Measurements from ENCODE around the gene CADM2. TPM values are rescaled to one million over a fixed set of nuclear protein-coding genes. Genes with fewer than 3 reads are reported as not detected.

The CADM2 gene
- total RNA-seq, 1 experiment from 2014 or later: not detected

GRCh38 chr3:85781806-85782205 lies 823.0 kb downstream of the CADM2 start:
- Mint-ChIP-seq H3K36me3 (ENCODE audit: insufficient read depth, unreplicated experiment) (no peaks in the 10 kb centered on the region), H3K27me3 (ENCODE audit: insufficient read depth, unreplicated experiment) (peaks cover 60% of the 10 kb centered on the region), H3K9me3 (ENCODE audit: unreplicated experiment) (no peaks in the 10 kb centered on the region), H3K4me1 (ENCODE audit: insufficient read depth, unreplicated experiment) (no peaks in the 10 kb centered on the region), H3K27ac (ENCODE audit: low read depth, unreplicated experiment) (no peak overlapping the region), H3K4me3 (ENCODE audit: unreplicated experiment) (no peak overlapping the region)
- no TSS peak for BruUV-seq (replicated peaks)
- DNase-seq (ENCODE audit: unreplicated experiment): no peak
- ChIA-PET CTCF (no interaction called here), POLR2A (no interaction called here)
- intact Hi-C loops (cut with micrococcal nuclease): no loop called here
- no peak for TF ChIP-seq CTCF (IDR thresholded peaks at IDR 0.05; ENCODE audit: unreplicated experiment)

- intact Hi-C loops (cut with micrococcal nuclease): no loop called here
These were observed 824.5 kb downstream of the CADM2 start for GRCh38 chr3:85783291-85783690.

GRCh38 chr3:85785766-85786165 lies 827.0 kb downstream of the CADM2 start:
- CTCF ChIA-PET: no interaction called here
- Mint-ChIP-seq H3K4me1 (ENCODE audit: insufficient read depth, unreplicated experiment) (no peaks in the 10 kb centered on the region), H3K36me3 (ENCODE audit: insufficient read depth, unreplicated experiment) (no peaks in the 10 kb centered on the region), H3K27ac (ENCODE audit: low read depth, unreplicated experiment) (no peak overlapping the region), H3K27me3 (ENCODE audit: insufficient read depth, unreplicated experiment) (peaks cover 32% of the 10 kb centered on the region), H3K4me3 (ENCODE audit: unreplicated experiment) (no peak overlapping the region), H3K9me3 (ENCODE audit: unreplicated experiment) (no peaks in the 10 kb centered on the region)
- intact Hi-C loops (cut with micrococcal nuclease): no loop called here
- TF ChIP-seq CTCF (IDR thresholded peaks at IDR 0.05; ENCODE audit: unreplicated experiment): no peak
- POLR2A ChIA-PET: no interaction called here
- DNase-seq (ENCODE audit: unreplicated experiment): no peak
- no TSS peak for BruUV-seq (replicated peaks)

More at GRCh38 chr3:85783291-85783690, 824.5 kb downstream of the CADM2 start:
- Mint-ChIP-seq H3K36me3 (ENCODE audit: insufficient read depth, unreplicated experiment) (no peaks in the 10 kb centered on the region), H3K4me1 (ENCODE audit: insufficient read depth, unreplicated experiment) (no peaks in the 10 kb centered on the region), H3K27ac (ENCODE audit: low read depth, unreplicated experiment) (no peak overlapping the region), H3K4me3 (ENCODE audit: unreplicated experiment) (no peak overlapping the region), H3K27me3 (ENCODE audit: insufficient read depth, unreplicated experiment) (peaks cover 47% of the 10 kb centered on the region), H3K9me3 (ENCODE audit: unreplicated experiment) (no peaks in the 10 kb centered on the region)
- no TSS peak for BruUV-seq (replicated peaks)
- ChIA-PET POLR2A (no interaction called here), CTCF (no interaction called here)
- TF ChIP-seq CTCF (IDR thresholded peaks at IDR 0.05; ENCODE audit: unreplicated experiment): no peak
- DNase-seq (ENCODE audit: unreplicated experiment): peak; percentile 4

- no TSS peak for BruUV-seq (replicated peaks)
- TF ChIP-seq CTCF (IDR thresholded peaks at IDR 0.05; ENCODE audit: unreplicated experiment): no peak
- Mint-ChIP-seq H3K4me1 (ENCODE audit: insufficient read depth, unreplicated experiment) (no peaks in the 10 kb centered on the region), H3K9me3 (ENCODE audit: unreplicated experiment) (no peaks in the 10 kb centered on the region), H3K4me3 (ENCODE audit: unreplicated experiment) (no peak overlapping the region), H3K36me3 (ENCODE audit: insufficient read depth, unreplicated experiment) (no peaks in the 10 kb centered on the region), H3K27me3 (ENCODE audit: insufficient read depth, unreplicated experiment) (peaks cover 40% of the 10 kb centered on the region), H3K27ac (ENCODE audit: low read depth, unreplicated experiment) (no peak overlapping the region)
- POLR2A ChIA-PET: no interaction called here
- DNase-seq (ENCODE audit: unreplicated experiment): no peak
- intact Hi-C loops (cut with micrococcal nuclease): no loop called here
- CTCF ChIA-PET: no interaction called here
These were observed 831.7 kb downstream of the CADM2 start for GRCh38 chr3:85790445-85791030.

Measured in MCF 10A (cell line).